D721Med (cell line): ENCODE measurements around the gene CAB39.

Source experiments
- DNase-seq: peaks from one replicate; pipeline ENCODE4 v3.0.0; 2011; ENCODE audit warnings: low spot score; ENCODE audit not compliant: insufficient read length
- FAIRE-seq: peaks from 2 replicates; lab custom pipeline; 2011; peaks lifted over from hg19 to GRCh38; lab: Jason Lieb, UNC
- CTCF ChIP-seq: IDR thresholded peaks from 2 replicates; pipeline ENCODE4 v1.5.1; 2012; ENCODE audit warnings: mild to moderate bottlenecking, control low read depth; ENCODE audit not compliant: insufficient read depth; ENCODE audit errors: missing control alignments

CAB39 gene

GRCh38 chr2:230779607-230780006 is 67.0 kb downstream of the CAB39 start:
- DNase-seq (no peak), FAIRE-seq (no peak)
- TF ChIP-seq CTCF, result no peak

- FAIRE-seq (no peak), DNase-seq (no peak)
- TF ChIP-seq CTCF, result no peak
Measured at GRCh38 chr2:230781130-230781797, 68.6 kb downstream of the CAB39 start.

GRCh38 chr2:230783101-230783500 is 70.5 kb downstream of the CAB39 start:
- TF ChIP-seq CTCF, result no peak
- FAIRE-seq (no peak), DNase-seq (no peak)

- DNase-seq, result no peak
- TF ChIP-seq CTCF, result no peak
- no peak for FAIRE-seq
Measured at GRCh38 chr2:230784795-230785194, 72.2 kb downstream of the CAB39 start.

GRCh38 chr2:230785346-230785745 is 72.7 kb downstream of the CAB39 start:
- FAIRE-seq (no peak), DNase-seq (no peak)
- TF ChIP-seq CTCF, result no peak

- TF ChIP-seq CTCF, result no peak
- FAIRE-seq, result no peak
Measured at GRCh38 chr2:230787101-230787500, 74.5 kb downstream of the CAB39 start.

GRCh38 chr2:230788554-230789175 is 76.0 kb downstream of the CAB39 start:
- TF ChIP-seq CTCF, result no peak
- DNase-seq (no peak), FAIRE-seq (no peak)

More at GRCh38 chr2:230787101-230787500, 74.5 kb downstream of the CAB39 start:
- DNase-seq, result no peak
